Parathyroid adenoma (tissue), 2 donors: ENCODE measurements around the gene MRPL33.

Experiments
- H2AFZ ChIP-seq: fragments of 300-600 bp; sonication (generic); one replicate; pipeline ENCODE4 v1.7.0; 2017; ENCODE audit warnings: antibody characterized with exemption, mild to moderate bottlenecking
- H3K27ac ChIP-seq: fragments of 300-600 bp; sonication (generic); one replicate; pipeline ENCODE4 v1.7.0; 2017
- H3K27me3 ChIP-seq: fragments of 300-600 bp; sonication (generic); one replicate; pipeline ENCODE4 v1.7.0; 2017; ENCODE audit warnings: low read length; ENCODE audit not compliant: control insufficient read depth, insufficient read depth
- H3K36me3 ChIP-seq: fragments of 300-600 bp; sonication (generic); one replicate; pipeline ENCODE4 v1.7.0; 2017; ENCODE audit warnings: low read length; ENCODE audit not compliant: control insufficient read depth, insufficient read depth
- H3K4me1 ChIP-seq: fragments of 300-600 bp; sonication (generic); one replicate; pipeline ENCODE4 v1.7.0; 2017; ENCODE audit warnings: control low read depth
- H3K4me2 ChIP-seq: fragments of 300-600 bp; sonication (generic); one replicate; pipeline ENCODE4 v1.7.0; 2017; ENCODE audit warnings: low read length
- H3K4me3 ChIP-seq: fragments of 300-600 bp; sonication (generic); one replicate; pipeline ENCODE4 v1.7.0; 2017; ENCODE audit warnings: low read depth, low read length
- H3K79me2 ChIP-seq: fragments of 300-600 bp; sonication (generic); one replicate; pipeline ENCODE4 v1.7.0; 2017; ENCODE audit warnings: control low read depth
- H3K9ac ChIP-seq: fragments of 300-600 bp; sonication (generic); one replicate; pipeline ENCODE4 v1.7.0; 2017; ENCODE audit warnings: mild to moderate bottlenecking
- H3K9me3 ChIP-seq: fragments of 300-600 bp; sonication (generic); one replicate; pipeline ENCODE4 v1.7.0; 2017; ENCODE audit warnings: low read length; ENCODE audit not compliant: control insufficient read depth
- CTCF ChIP-seq: fragments of 300-600 bp; sonication (generic); IDR thresholded peaks from one replicate; pipeline ENCODE4 v1.7.0; 2017; ENCODE audit warnings: antibody characterized with exemption, mild to moderate bottlenecking
- donor health status: primary hyperparathyroidism.

MRPL33 gene

GRCh38 chr2:27771548-27772335, at the start of gene MRPL33:
Gene MRPL33, plus strand, starts transcription at chr2:27771719. Its CDS starts 59 bp downstream, at chr2:27771778.
- TF ChIP-seq CTCF: no peak
- Histone ChIP-seq H3K9me3 (no peaks in the 10 kb centered on the region), H3K9ac (peak within 1 kb of the TSS; percentile 11), H3K79me2 (peaks cover 35% of the 10 kb centered on the region), H2AFZ (peak within 1 kb of the TSS; percentile 89), H3K27ac (peak within 1 kb of the TSS; percentile 83), H3K27me3 (no peaks in the 10 kb centered on the region), H3K4me2 (peak within 1 kb of the TSS; percentile 82), H3K4me1 (peaks cover 13% of the 10 kb centered on the region), H3K4me3 (peak within 1 kb of the TSS; percentile 93), H3K36me3 (no peaks in the 10 kb centered on the region)

GRCh38 chr2:27721884-27722485, 49.5 kb upstream of the MRPL33 start:
- H3K4me1 ChIP-seq: no peaks in the 10 kb centered on the region
- no peak overlapping the region for H3K27ac ChIP-seq
- no peaks in the 10 kb centered on the region for H3K27me3 ChIP-seq
- H3K36me3 ChIP-seq: no peaks in the 10 kb centered on the region
- no peak overlapping the region for H2AFZ ChIP-seq
- no peak overlapping the region for H3K4me3 ChIP-seq
- no peaks in the 10 kb centered on the region for H3K79me2 ChIP-seq
- no peaks in the 10 kb centered on the region for H3K9me3 ChIP-seq
- no peak overlapping the region for H3K9ac ChIP-seq
- no peak for TF ChIP-seq CTCF
- no peak overlapping the region for H3K4me2 ChIP-seq

- Histone ChIP-seq H3K9me3 (no peaks in the 10 kb centered on the region), H3K4me3 (no peak overlapping the region), H3K79me2 (no peaks in the 10 kb centered on the region), H3K27ac (no peak overlapping the region), H3K9ac (no peak overlapping the region), H3K27me3 (no peaks in the 10 kb centered on the region), H2AFZ (peak overlapping the region; percentile 63), H3K4me2 (no peak overlapping the region), H3K4me1 (no peaks in the 10 kb centered on the region), H3K36me3 (no peaks in the 10 kb centered on the region)
- TF ChIP-seq CTCF: peak; percentile 85
Observed at GRCh38 chr2:27723372-27724144, 48.0 kb upstream of the MRPL33 start.

GRCh38 chr2:27724191-27724590, 47.3 kb upstream of the MRPL33 start:
- Histone ChIP-seq H3K9me3 (no peaks in the 10 kb centered on the region), H3K4me2 (no peak overlapping the region), H3K9ac (no peak overlapping the region), H3K36me3 (no peaks in the 10 kb centered on the region), H3K27ac (no peak overlapping the region), H2AFZ (no peak overlapping the region), H3K4me3 (no peak overlapping the region), H3K79me2 (no peaks in the 10 kb centered on the region), H3K4me1 (no peaks in the 10 kb centered on the region), H3K27me3 (no peaks in the 10 kb centered on the region)
- TF ChIP-seq CTCF: no peak
